Stimulated activated naive B cell treated with anti-CD40 and anti-IgM and Interleukin-4, amounts not matched to agents 10 μg/mL and 1 μg/mL and 100 μg/mL, for 72 hours (primary cell): Measurements from ENCODE around the gene ATF7IP.

Experiments
- ATAC-seq, 2 donors: fragments of 150-1000 bp; cut with Tn5 transposase; replicated peaks; 2 replicates each; pipeline ENCODE4 v1.10.0; 2021; ENCODE audit warnings: moderate library complexity in 1 of 2
- DNase-seq: peaks from one replicate; pipeline ENCODE4 v3.0.0; 2021
- H3K27ac Mint-ChIP-seq: one replicate; pipeline ENCODE4 v1.8.0; 2022; ENCODE audit warnings: mild to moderate bottlenecking, mixed read lengths
- H3K27me3 Mint-ChIP-seq, 2 donors: one replicate each; pipeline ENCODE4 v1.8.0; 2022; ENCODE audit warnings: mixed read lengths in 2 of 2
- H3K36me3 Mint-ChIP-seq, 2 donors: one replicate each; pipeline ENCODE4 v1.8.0; 2022; ENCODE audit warnings: mixed read lengths in 2 of 2, mild to moderate bottlenecking in 1 of 2
- H3K4me1 Mint-ChIP-seq, 2 donors: one replicate each; pipeline ENCODE4 v1.8.0; 2022; ENCODE audit warnings: mixed read lengths in 2 of 2, mild to moderate bottlenecking in 1 of 2
- H3K4me3 Mint-ChIP-seq, 2 donors: one replicate each; pipeline ENCODE4 v1.8.0; 2022; ENCODE audit warnings: mild to moderate bottlenecking in 2 of 2, mixed read lengths in 2 of 2, moderate library complexity in 1 of 2
- H3K9me3 Mint-ChIP-seq, 2 donors: one replicate each; pipeline ENCODE4 v1.8.0; 2022; ENCODE audit warnings: mixed read lengths in 2 of 2, mild to moderate bottlenecking in 1 of 2

The ATF7IP gene

DNA sequence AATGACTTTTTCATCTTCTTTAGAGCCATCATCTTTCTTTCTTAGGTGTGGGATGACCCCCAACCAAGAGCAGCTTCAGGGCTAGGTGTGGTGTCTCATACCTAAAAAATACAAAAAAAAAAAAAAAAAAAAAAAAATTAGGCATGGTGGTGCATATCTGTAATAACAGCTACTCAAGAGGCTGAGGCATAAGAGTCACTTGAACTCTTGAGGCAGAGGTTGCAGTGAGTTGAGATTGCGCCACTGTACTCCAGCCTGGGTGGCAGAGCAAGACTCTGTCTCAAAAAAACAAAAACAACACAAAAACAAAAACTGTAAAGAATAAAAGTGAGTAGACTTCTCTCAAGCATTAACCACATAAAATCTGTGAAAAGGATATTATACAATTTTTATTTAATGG lies 8.0 kb upstream of the ATF7IP start:
- H3K4me3 Mint-ChIP-seq = no peak overlapping the region

DNA sequence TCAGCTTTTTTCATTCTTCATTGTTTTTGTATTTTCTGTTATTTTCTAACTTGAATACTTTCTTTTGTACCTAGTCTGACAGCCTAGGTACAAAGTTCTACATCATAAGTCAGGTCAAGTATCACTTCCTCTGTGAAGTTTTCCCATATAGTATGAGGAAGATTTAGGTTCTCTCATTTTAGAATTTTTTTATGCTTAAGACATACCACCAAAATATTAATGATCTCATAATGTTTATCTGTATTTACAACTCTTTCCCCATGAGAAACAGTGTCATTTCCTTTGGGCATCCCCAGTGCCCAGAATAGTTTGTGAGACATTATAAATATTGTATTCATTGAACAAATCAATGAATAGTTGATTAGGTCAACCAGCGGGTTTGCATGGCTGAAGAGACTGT lies 3.1 kb upstream of the ATF7IP start:
- H3K27ac Mint-ChIP-seq = peak overlapping the region; percentile 96

More for the DNA sequence above, 8.0 kb upstream of the ATF7IP start:
- H3K36me3 Mint-ChIP-seq = peaks cover 12 to 19% of the 10 kb centered on the region in 2 donors
- H3K9me3 Mint-ChIP-seq = peaks cover 11 to 12% of the 10 kb centered on the region in 2 donors
- ATAC-seq (no peak), DNase-seq (no peak)
- H3K27ac Mint-ChIP-seq = no peak overlapping the region
- H3K27me3 Mint-ChIP-seq = no peaks in the 10 kb centered on the region
- peaks cover 8 to 16% of the 10 kb centered on the region in 2 donors for H3K4me1 Mint-ChIP-seq

DNA sequence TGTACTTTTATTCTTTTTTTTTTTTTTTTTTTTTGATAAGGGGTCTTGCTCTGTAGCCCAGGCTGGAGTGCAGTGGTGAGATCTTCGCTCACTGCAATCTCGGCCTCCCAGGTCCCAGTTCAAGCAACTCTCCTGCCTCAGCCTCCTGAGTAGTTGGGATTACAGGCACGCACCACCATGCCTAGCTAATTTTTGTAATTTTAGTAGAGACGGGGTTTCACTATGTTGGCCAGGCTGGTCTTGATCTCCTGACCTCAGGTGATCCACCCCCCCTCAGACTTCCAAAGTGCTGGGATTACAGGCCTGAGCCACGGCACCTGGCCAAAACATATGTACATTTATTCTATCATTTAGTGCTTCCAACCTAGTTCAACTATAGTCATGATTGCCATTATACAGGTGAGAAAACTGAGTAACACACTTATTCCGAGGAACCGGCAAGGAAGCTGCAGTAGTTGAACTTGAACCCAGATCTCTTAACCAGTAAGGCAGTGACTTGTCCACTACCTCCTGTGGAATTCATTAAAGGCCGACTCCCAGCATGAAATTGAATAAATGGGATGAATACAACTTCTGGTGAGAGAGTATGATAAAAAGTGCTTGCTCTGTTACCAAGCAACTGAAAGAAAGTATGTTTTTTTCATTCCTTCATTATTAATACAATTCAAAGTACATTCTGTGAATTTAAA lies 755 bp upstream of the ATF7IP start:
- no peak for DNase-seq
- H3K27me3 Mint-ChIP-seq = no peaks in the 10 kb centered on the region
- H3K4me1 Mint-ChIP-seq = peaks cover 12 to 33% of the 10 kb centered on the region in 2 donors
- peak overlapping the region; percentile 97 for H3K27ac Mint-ChIP-seq
- H3K4me3 Mint-ChIP-seq = peak overlapping the region; percentile 81 to 87
- H3K9me3 Mint-ChIP-seq = peaks cover 4 to 9% of the 10 kb centered on the region in 2 donors
- no peak for ATAC-seq
- H3K36me3 Mint-ChIP-seq = peaks cover 23 to 41% of the 10 kb centered on the region in 2 donors

More for the DNA sequence above, 3.1 kb upstream of the ATF7IP start:
- Mint-ChIP-seq H3K4me3 (peak overlapping the region; percentile 42 to 47), H3K27me3 (no peaks in the 10 kb centered on the region), H3K36me3 (peaks cover 19 to 25% of the 10 kb centered on the region in 2 donors), H3K9me3 (peaks cover 4 to 9% of the 10 kb centered on the region in 2 donors), H3K4me1 (peaks cover 12 to 27% of the 10 kb centered on the region in 2 donors)
- peak; percentile 57 to 65 for ATAC-seq
- DNase-seq = peak; percentile 55

DNA sequence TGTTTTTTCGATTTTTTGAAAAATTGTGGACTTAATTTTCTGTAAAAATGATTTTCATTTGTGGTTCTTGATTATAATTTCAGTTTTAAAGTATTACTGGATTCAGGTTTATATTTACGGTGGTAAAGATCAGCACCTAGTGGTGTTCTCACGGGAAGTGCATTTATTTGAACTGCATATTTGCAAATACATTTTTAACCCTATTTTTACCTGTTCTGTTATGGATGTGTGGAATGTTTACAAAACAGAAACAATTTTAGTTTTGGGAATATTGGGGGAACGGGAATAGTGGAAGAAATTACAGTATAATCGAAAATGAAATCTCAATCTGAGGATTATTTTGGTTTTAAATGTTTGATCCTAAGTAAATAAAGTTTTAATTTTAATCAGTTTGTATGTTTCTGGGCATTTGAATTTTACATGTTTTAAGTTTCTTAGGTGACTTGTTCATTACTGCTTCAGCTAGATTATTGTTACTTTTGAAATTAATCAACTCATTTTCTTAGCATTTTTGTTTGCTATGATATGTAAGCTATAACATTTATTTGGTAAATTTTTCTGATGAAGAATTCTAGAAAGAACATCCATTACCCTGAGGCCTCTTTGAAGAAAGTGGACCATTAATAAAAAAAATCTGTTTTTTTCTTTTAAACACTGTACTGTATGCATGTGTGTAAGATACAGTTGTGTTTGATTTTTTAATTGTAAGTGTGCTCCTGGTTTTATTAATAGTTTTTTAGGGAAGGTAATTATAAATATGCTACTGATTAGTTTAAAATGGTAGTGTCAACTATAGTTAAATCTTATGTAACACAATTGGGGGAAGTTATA lies 942 bp downstream of the ATF7IP start:
- Mint-ChIP-seq H3K36me3 (peaks cover 33 to 54% of the 10 kb centered on the region in 2 donors), H3K4me3 (peak overlapping the region; percentile 81 to 87), H3K27me3 (no peaks in the 10 kb centered on the region), H3K27ac (peak overlapping the region; percentile 97), H3K9me3 (peaks cover 4 to 9% of the 10 kb centered on the region in 2 donors), H3K4me1 (peaks cover 10 to 27% of the 10 kb centered on the region in 2 donors)
- no peak for DNase-seq
- no peak for ATAC-seq

DNA sequence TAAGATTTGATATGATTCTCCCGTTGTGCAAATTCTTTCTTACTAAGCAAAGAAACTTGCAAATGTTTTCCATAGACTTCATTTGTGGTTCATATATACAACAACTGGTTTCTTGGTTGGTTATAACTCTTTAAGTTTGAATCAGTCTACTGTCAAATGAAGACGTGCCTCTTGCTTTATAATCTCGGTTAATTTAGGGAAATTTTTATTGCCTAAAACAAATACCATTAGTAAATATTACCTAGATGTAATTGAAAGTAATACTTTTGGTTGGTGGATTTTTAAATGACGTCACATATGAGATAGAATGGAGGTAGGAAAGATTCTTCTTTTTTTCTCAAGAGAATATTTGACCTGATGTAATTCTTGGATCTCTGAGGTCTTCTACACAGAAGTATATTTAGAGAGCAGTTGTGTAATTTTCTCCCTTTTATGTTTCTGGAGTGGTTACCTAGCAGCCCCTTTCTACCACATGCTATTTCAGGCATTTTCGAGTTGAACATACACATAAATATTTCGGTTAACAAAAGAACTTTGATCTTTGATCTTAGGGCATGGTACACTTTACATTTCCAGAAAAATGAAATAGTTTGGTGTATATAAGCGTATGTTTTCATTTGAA lies 1.7 kb downstream of the ATF7IP start:
- Mint-ChIP-seq H3K9me3 (peaks cover 4 to 9% of the 10 kb centered on the region in 2 donors), H3K4me3 (peak overlapping the region; percentile 81 to 87), H3K4me1 (peaks cover 11 to 24% of the 10 kb centered on the region in 2 donors), H3K27ac (peak overlapping the region; percentile 97), H3K27me3 (no peaks in the 10 kb centered on the region), H3K36me3 (peaks cover 36 to 59% of the 10 kb centered on the region in 2 donors)
- ATAC-seq (peak; percentile 30 to 41), DNase-seq (no peak)

DNA sequence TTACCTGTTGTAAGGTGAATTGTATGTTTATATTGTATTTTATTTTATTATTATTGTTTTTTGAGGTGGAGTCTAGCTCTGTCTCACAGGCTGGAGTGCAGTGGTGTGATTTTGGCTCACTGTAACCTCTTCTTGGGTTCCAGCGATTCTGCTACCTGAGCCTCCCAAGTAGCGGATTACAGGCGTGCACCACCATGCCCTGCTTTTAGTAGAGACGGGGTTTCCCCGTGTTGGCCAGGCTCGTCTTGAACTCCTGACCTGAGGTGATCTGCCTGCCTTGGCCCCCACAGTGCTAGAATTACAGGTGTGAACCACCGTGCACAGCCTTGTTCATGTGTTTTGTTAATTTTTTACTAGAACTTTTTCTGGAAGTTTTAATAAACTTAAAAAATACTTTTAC lies 3.8 kb downstream of the ATF7IP start:
- Mint-ChIP-seq H3K27me3 (no peaks in the 10 kb centered on the region), H3K36me3 (peaks cover 39 to 65% of the 10 kb centered on the region in 2 donors), H3K4me3 (peak overlapping the region in 1 of 2 donors; percentile 73), H3K4me1 (peaks cover 10 to 29% of the 10 kb centered on the region in 2 donors), H3K27ac (peak overlapping the region; percentile 80), H3K9me3 (peaks cover 4 to 9% of the 10 kb centered on the region in 2 donors)
- DNase-seq (no peak), ATAC-seq (no peak)

DNA sequence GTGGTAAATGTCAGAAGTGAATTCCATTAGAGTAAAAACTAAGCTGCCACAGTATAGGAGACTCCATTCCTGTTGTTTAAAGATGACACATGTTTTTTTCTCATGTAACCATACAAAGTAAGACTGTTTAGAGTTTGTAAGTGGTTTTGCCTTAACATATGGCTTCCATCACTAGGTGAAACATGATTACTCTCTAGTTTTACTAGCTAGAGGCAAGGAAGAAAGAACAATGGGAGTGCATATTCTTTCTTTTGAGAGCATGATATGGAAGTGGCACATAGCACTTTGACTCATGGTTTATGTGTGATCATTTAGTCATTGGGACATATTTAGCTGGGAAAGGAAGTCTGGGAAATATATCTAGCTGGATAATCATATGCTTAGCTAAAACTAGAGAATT lies 7.7 kb downstream of the ATF7IP start:
- Mint-ChIP-seq H3K4me3 (peak overlapping the region in 1 of 2 donors; percentile 31), H3K36me3 (peaks cover 45 to 70% of the 10 kb centered on the region in 2 donors), H3K27ac (peak overlapping the region; percentile 92), H3K4me1 (peaks cover 8 to 29% of the 10 kb centered on the region in 2 donors), H3K9me3 (peaks cover 0 to 7% of the 10 kb centered on the region in 2 donors), H3K27me3 (no peaks in the 10 kb centered on the region)
- DNase-seq (no peak), ATAC-seq (no peak)

DNA sequence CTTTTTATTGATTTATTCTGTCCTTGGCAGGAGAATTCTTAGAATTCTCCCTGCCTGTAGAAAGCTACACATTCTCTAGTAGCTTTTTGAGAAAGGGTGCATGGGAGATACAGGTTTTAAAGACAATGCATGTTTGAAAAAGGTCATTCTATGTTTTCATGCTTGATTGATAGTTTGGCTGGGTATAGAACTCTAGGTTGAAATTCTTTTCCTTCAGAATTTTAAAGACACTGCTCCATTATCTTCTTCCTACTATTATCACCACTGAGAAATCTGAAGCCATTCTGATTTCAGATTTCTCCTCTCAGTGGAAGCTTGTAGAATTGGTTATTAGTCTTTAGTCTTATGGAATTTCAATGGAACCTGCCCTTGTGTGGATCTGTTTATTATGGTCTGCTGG lies 14.0 kb downstream of the ATF7IP start:
- no peak for ATAC-seq
- H3K27ac Mint-ChIP-seq = peak overlapping the region; percentile 65
- peaks cover 63 to 69% of the 10 kb centered on the region in 2 donors for H3K36me3 Mint-ChIP-seq
- no peak overlapping the region for H3K4me3 Mint-ChIP-seq
- no peaks in the 10 kb centered on the region for H3K27me3 Mint-ChIP-seq
- H3K9me3 Mint-ChIP-seq = peaks cover 14 to 23% of the 10 kb centered on the region in 2 donors
- DNase-seq = no peak
- peaks cover 7 to 31% of the 10 kb centered on the region in 2 donors for H3K4me1 Mint-ChIP-seq

DNA sequence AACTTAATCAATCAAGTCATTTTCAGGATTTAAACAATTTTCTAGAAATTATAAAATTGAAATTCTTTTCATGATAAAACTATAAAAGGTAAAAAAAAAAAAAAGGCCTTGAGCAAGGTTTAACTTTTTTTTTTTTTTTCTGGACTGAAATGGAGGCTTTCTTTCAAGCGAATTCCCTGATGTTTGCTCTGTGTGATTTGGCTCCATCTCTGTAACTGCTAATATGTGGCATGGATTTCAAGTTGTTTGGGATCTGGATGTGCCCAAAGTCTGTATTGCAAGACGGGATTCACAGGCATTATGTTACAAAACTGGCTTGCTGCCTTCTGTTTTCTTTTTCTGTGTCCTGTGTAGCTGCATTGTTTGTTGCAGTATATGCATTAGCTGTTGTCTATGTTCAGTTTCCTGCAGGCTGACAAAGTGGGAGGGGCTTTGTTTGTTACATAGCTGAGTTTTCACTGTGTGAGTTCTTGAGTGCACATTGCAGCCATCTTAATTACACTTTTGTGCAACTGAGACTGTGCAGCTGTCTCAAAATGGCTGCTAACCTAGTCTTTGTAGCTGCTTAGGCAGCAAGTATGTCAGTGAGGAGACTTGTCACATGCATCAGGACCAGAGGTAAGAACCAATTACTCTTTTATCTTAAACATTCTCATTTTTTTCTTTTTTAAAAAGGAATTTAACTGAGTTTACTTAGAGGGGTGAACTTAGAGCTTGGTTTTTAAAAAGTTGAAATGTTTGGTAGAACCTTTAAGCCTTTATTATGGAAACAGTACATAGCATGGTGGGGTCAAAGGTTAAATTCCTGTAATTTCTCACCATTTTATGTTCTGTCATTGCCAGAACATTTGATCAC lies 19.5 kb downstream of the ATF7IP start:
- Mint-ChIP-seq H3K27ac (peak overlapping the region; percentile 85), H3K4me3 (peak overlapping the region; percentile 78 to 80), H3K27me3 (no peaks in the 10 kb centered on the region), H3K9me3 (peaks cover 3 to 12% of the 10 kb centered on the region in 2 donors), H3K36me3 (peaks cover 49 to 62% of the 10 kb centered on the region in 2 donors), H3K4me1 (peaks cover 11 to 41% of the 10 kb centered on the region in 2 donors)
- ATAC-seq = peak; percentile 98
- peak; percentile 46 for DNase-seq

DNA sequence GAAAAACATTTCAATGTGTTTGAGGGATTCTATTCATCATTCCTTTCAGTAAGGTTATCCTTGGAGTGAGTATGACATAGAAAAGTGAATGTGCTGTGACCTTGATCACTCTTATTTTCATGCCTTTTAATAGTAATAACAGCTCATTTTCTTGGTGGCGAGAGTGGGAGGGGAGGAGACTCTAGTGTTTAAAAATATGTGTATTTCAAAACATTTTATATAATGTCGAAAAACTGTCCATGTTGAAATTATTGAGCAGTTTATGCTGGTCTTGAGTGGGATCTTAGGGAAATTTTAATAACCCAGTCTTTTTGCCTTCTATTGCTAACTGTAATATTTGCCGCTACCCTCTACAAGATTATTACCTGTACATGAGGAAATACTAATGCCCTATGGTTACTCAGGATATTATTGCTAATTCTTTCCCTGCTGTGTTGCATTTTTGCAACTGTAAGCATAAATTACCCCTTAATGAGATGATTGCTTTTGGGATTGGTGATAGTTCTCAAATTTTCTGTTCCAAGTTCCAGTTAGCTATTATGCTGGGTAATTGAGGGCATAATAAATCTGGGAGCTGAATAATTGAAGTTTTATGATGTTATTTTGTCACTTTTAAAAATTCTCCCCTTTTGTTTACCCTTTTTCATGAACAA lies 21.9 kb downstream of the ATF7IP start:
- H3K4me3 Mint-ChIP-seq = peak overlapping the region; percentile 37 to 46
- DNase-seq (no peak), ATAC-seq (no peak)
- H3K4me1 Mint-ChIP-seq = peaks cover 19 to 53% of the 10 kb centered on the region in 2 donors
- H3K27me3 Mint-ChIP-seq = no peaks in the 10 kb centered on the region
- peaks cover 0 to 5% of the 10 kb centered on the region in 2 donors for H3K9me3 Mint-ChIP-seq
- peaks cover 45 to 59% of the 10 kb centered on the region in 2 donors for H3K36me3 Mint-ChIP-seq
- peak overlapping the region; percentile 37 for H3K27ac Mint-ChIP-seq

DNA sequence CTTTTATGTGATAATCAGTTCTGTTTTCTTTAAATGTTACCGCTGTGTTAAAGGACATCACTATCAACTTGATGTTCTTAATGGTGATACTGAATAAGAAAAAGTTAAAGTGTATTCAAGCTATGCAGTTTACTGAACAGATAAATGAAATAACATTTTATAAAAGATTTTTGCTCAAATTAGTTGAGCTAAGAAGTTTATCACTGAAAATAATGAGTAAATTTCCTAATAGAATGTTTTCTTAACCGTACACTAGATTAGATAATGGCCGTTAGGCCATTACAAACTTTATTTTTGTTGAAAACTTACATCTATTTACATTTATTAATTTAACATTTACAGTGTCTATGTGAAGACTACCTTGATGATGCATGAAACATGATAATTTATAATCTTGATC lies 25.0 kb downstream of the ATF7IP start:
- Mint-ChIP-seq H3K27ac (no peak overlapping the region), H3K27me3 (no peaks in the 10 kb centered on the region), H3K4me1 (peaks cover 14 to 50% of the 10 kb centered on the region in 2 donors), H3K4me3 (peak overlapping the region in 1 of 2 donors; percentile 37), H3K9me3 (no peaks in the 10 kb centered on the region), H3K36me3 (peaks cover 33 to 50% of the 10 kb centered on the region in 2 donors)
- DNase-seq (no peak), ATAC-seq (no peak)

DNA sequence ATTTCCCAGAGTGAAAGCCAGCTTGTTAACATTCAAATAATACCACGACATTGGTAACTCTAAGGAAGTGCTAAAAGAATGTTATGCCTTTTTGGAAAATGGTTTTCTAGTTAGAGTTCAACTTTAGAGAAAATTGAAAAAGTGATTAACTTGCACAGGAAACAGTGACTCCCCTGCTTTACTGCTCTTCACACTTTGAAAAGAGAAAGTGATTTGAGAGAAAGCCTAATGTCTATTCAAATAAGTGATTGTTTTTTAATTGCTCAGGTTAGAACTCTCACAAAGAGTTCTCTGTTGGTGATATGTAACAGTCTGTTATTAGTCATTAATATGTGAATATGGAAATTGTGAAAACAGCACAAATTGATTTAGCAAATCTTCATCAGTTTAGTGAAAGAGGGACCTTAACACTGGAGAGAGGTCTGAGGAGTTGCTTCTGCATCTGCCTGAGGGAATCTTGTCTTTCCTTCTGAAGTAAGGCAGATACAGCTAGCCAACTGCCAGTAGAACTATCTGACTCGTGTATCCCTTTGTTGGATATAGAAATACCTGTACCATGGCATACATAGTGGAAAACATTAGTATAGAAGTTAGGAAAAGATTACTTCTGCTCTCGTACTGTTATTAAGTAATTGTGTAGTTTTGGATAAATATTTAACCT lies 25.5 kb downstream of the ATF7IP start:
- Mint-ChIP-seq H3K36me3 (peaks cover 35 to 53% of the 10 kb centered on the region in 2 donors), H3K27me3 (no peaks in the 10 kb centered on the region), H3K27ac (peak overlapping the region; percentile 62), H3K9me3 (no peaks in the 10 kb centered on the region), H3K4me1 (peaks cover 16 to 53% of the 10 kb centered on the region in 2 donors), H3K4me3 (peak overlapping the region; percentile 13 to 37)
- ATAC-seq (no peak), DNase-seq (no peak)
